OCI-LY3 (cell line): ENCODE measurements around the gene PAF1.

Source experiments
- CTCF ChIP-seq: fragments of 200-600, 300-600 bp; sonication (generic); IDR thresholded peaks from 2 replicates; pipeline ENCODE4 v1.5.1; 2014; ENCODE audit warnings: antibody characterized with exemption, low read length, low read depth
- EZH2phosphoT487 ChIP-seq: fragments of 200-600 bp; shearing (Covaris generic); IDR thresholded peaks from 2 replicates; pipeline ENCODE4 v1.6.1; 2018; ENCODE audit warnings: antibody characterized with exemption, mixed run types, low read depth

- TF ChIP-seq CTCF (no peak), EZH2phosphoT487 (no peak)
These were observed 17.7 kb upstream of the PAF1 start for GRCh38 chr19:39408392-39409207.
